ENCODE results near the gene HAPLN2. TPM values are rescaled to one million over a fixed set of nuclear protein-coding genes. Genes with fewer than 3 reads are reported as not detected.

Gene HAPLN2
- total and polyA plus RNA-seq, 2 of the 8 experiments (the other 6 are each of a cell fraction or from before 2014, with no cell fraction given): 0.19 to 0.51 TPM

DNA sequence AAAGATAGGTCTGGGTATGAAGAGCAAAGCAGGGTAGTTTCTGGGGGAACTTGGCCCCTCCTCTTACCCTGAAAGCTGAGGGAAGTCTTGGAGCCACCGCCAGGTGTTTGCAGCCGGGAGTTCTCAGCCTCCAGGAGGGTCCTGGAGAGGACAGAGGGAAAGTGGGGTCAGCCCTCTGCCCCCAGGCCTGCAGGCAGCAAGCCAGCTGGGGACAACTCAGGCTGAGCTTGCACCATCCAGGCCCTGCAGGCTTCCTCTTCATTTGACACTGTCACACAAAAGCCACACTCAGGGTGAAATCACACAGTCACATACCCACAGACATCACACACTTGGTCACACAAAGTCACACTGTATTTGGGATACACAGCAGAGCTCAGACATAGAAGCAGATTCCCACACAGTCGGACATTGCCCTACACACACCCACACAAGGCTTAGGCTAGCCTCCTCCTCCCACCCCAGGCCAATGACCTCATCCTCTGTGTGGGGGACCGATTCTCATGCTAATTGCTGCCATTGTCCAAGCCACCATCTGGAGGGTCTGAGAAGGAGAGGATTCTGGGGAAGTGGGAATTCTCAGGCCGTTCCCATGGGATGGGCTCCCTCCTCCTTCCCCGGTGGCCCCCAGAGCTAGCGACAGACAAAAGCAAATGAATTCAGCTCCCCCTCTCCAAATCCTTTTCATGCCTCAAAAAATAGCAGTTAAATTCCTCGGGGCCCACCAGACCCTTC lies 54.3 kb downstream of the HAPLN2 start (continued):
- no peak for TF ChIP-seq HDAC6 (IDR thresholded peaks at IDR 0.05; ENCODE audit: low read depth, low read length)
- TF ChIP-seq ZNF274 (IDR thresholded peaks at IDR 0.05; ENCODE audit: borderline replicate concordance, extremely low read depth, low read length): no peak
- 0 out of 2 replicates have a peak, but pooled peaks have one; percentile 22 for TF ChIP-seq CHD2 (IDR thresholded peaks at IDR 0.05; ENCODE audit: low read length)
- peak; percentile 53; the same call in 1 of the 2 replicates for TF ChIP-seq TAF1 (IDR thresholded peaks at IDR 0.05; ENCODE audit: low read depth, low read length)
- TF ChIP-seq HDAC2 (IDR thresholded peaks at IDR 0.05; ENCODE audit: borderline replicate concordance in 1 of 2, low read depth in 2 of 2, low read length in 2 of 2): peak; percentile 15 to 77; a peak in 1 of 4 replicates
- TF ChIP-seq SUZ12 (IDR thresholded peaks at IDR 0.05; ENCODE audit: low read length): no peak
- peak; percentile 90 for TF ChIP-seq POU5F1 (IDR thresholded peaks at IDR 0.05; ENCODE audit: low read depth, low read length)
- TF ChIP-seq, protein P1, sequence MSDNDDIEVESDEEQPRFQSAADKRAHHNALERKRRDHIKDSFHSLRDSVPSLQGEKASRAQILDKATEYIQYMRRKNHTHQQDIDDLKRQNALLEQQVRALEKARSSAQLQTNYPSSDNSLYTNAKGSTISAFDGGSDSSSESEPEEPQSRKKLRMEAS (IDR thresholded peaks at IDR 0.05): peak; percentile 51; the same call in 1 of the 2 replicates
- peak; percentile 90; the same call in 1 of the 2 replicates for TF ChIP-seq EGR1 (IDR thresholded peaks at IDR 0.05; ENCODE audit: borderline replicate concordance, low read depth, low read length)
- TF ChIP-seq E2F6 (IDR thresholded peaks at IDR 0.05): 0 out of 2 replicates have a peak, but pooled peaks have one; percentile 35
- no peak for TF ChIP-seq SIX5 (IDR thresholded peaks at IDR 0.05; ENCODE audit: low read depth, low read length)
- peak; percentile 78 for TF ChIP-seq SP1 (IDR thresholded peaks at IDR 0.05; ENCODE audit: low read depth, low read length)
- TF ChIP-seq KDM5A (IDR thresholded peaks at IDR 0.05; ENCODE audit: low read length): no peak
- peak; percentile 95 for TF ChIP-seq TCF12 (IDR thresholded peaks at IDR 0.05; ENCODE audit: low read depth, low read length)
- 0 out of 2 replicates have a peak, but pooled peaks have one; percentile 36 for TF ChIP-seq ATF3 (IDR thresholded peaks at IDR 0.05; ENCODE audit: insufficient read depth, low read depth, low read length)
- no peak for TF ChIP-seq KDM4A (IDR thresholded peaks at IDR 0.05; ENCODE audit: low read depth, low read length, severe bottlenecking)
- TF ChIP-seq BRCA1 (IDR thresholded peaks at IDR 0.05; ENCODE audit: low read depth, low read length): no peak
- TF ChIP-seq TEAD4 (IDR thresholded peaks at IDR 0.05; ENCODE audit: low read depth, low read length): peak; percentile 67
- peak in 1 of 2 experiments; percentile 96; a peak in 1 of 3 replicates for TF ChIP-seq EP300 (IDR thresholded peaks at IDR 0.05; ENCODE audit: borderline replicate concordance in 1 of 2, low read depth in 2 of 2, low read length in 2 of 2)
- no peak for TF ChIP-seq RFX5 (IDR thresholded peaks at IDR 0.05; ENCODE audit: borderline replicate concordance, low read depth, low read length)
- no peak for TF ChIP-seq YY1 (IDR thresholded peaks at IDR 0.05; ENCODE audit: low read depth, low read length)

Data from H1 (cell line).